Activated CD8-positive, alpha-beta memory T cell treated with anti-CD3 and anti-CD28 coated beads for 36 hours (primary cell): ENCODE results near the gene NPVF. TPM values are rescaled to one million over a fixed set of nuclear protein-coding genes. Genes with fewer than 3 reads are reported as not detected.

Source experiments
- CTCF ChIA-PET: fragments of 350-600 bp; sonication (Branson Sonifier 250); formaldehyde crosslinking; loops from one replicate; lab custom pipeline; 2021; ENCODE audit warnings: antibody characterized with exemption; lab: Charles Lee
- POLR2A ChIA-PET: fragments of 350-600 bp; sonication (Branson Sonifier 250); formaldehyde crosslinking; loops from one replicate; lab custom pipeline; 2021; ENCODE audit warnings: antibody characterized with exemption; lab: Charles Lee
- total RNA-seq, 2 experiments: library from RNA; stranded (reverse); gene quantifications; one replicate each; pipeline ENCODE4 v1.2.3, GENCODE V29; 2021

Gene NPVF
- total RNA-seq, 2 experiments from 2014 or later = not detected

- POLR2A ChIA-PET = no interaction called here
Measured at GRCh38 chr7:25238066-25238725, 9.9 kb upstream of the NPVF start.

GRCh38 chr7:25235471-25235870 lies 7.2 kb upstream of the NPVF start:
- ChIA-PET POLR2A (no interaction called here), CTCF (interaction anchor here (1.6 kb wide), 1 partner anchor 24 kb away, joined by 5 read pairs; no protein-coding TSS in a partner anchor)

More at GRCh38 chr7:25238066-25238725, 9.9 kb upstream of the NPVF start:
- CTCF ChIA-PET = no interaction called here

- POLR2A ChIA-PET = no interaction called here
- CTCF ChIA-PET = no interaction called here
Measured at GRCh38 chr7:25234336-25234735, 6.0 kb upstream of the NPVF start.

GRCh38 chr7:25223206-25223605 lies 5.1 kb downstream of the NPVF start:
- CTCF ChIA-PET = no interaction called here
- POLR2A ChIA-PET = no interaction called here

- CTCF ChIA-PET = no interaction called here
- POLR2A ChIA-PET = no interaction called here
Measured at GRCh38 chr7:25222666-25223065, 5.6 kb downstream of the NPVF start.

- CTCF ChIA-PET = no interaction called here
- POLR2A ChIA-PET = no interaction called here
Measured at GRCh38 chr7:25221009-25221408, 7.3 kb downstream of the NPVF start.

- ChIA-PET CTCF (no interaction called here), POLR2A (no interaction called here)
Measured at GRCh38 chr7:25218191-25218590, 10.1 kb downstream of the NPVF start.

- ChIA-PET POLR2A (no interaction called here), CTCF (interaction anchor here (0.6 to 1.7 kb wide), 3 partner anchors 37 to 197 kb away, joined by 3 to 4 read pairs (median 3); a partner anchor contains a TSS)
Measured at GRCh38 chr7:25216837-25217236, 11.4 kb downstream of the NPVF start.

GRCh38 chr7:25215694-25216335 lies 12.5 kb downstream of the NPVF start:
- POLR2A ChIA-PET = no interaction called here
- CTCF ChIA-PET = interaction anchor here (1.7 kb wide), 1 partner anchor 36 kb away, joined by 4 read pairs; a partner anchor contains a TSS

- CTCF ChIA-PET = no interaction called here
- POLR2A ChIA-PET = no interaction called here
Measured at GRCh38 chr7:25208525-25209221, 19.6 kb downstream of the NPVF start.

GRCh38 chr7:25207887-25208286 lies 20.4 kb downstream of the NPVF start:
- ChIA-PET POLR2A (no interaction called here), CTCF (no interaction called here)

- ChIA-PET CTCF (no interaction called here), POLR2A (no interaction called here)
Measured at GRCh38 chr7:25206765-25207164, 21.5 kb downstream of the NPVF start.

GRCh38 chr7:25196132-25196896 lies 32.0 kb downstream of the NPVF start:
- CTCF ChIA-PET = no interaction called here
- POLR2A ChIA-PET = no interaction called here

- ChIA-PET POLR2A (no interaction called here), CTCF (no interaction called here)
Measured at GRCh38 chr7:25194036-25194435, 34.2 kb downstream of the NPVF start.

- POLR2A ChIA-PET = no interaction called here
- CTCF ChIA-PET = interaction anchor here (1.5 kb wide), 1 partner anchor 12 kb away, joined by 3 read pairs; a partner anchor contains a TSS
Measured at GRCh38 chr7:25192043-25192442, 36.2 kb downstream of the NPVF start.

GRCh38 chr7:25189197-25189596 lies 39.1 kb downstream of the NPVF start:
- CTCF ChIA-PET = no interaction called here
- POLR2A ChIA-PET = no interaction called here

- POLR2A ChIA-PET = no interaction called here
- CTCF ChIA-PET = no interaction called here
Measured at GRCh38 chr7:25187932-25188331, 40.4 kb downstream of the NPVF start.

GRCh38 chr7:25186436-25186835 lies 41.9 kb downstream of the NPVF start:
- CTCF ChIA-PET = no interaction called here
- POLR2A ChIA-PET = no interaction called here

- CTCF ChIA-PET = no interaction called here
Measured at GRCh38 chr7:25181532-25181931, 46.8 kb downstream of the NPVF start.

GRCh38 chr7:25180946-25181345 lies 47.3 kb downstream of the NPVF start:
- POLR2A ChIA-PET = interaction anchor here (1.6 kb wide), 1 partner anchor 56 kb away, joined by 11 read pairs; the partner anchor contains the start of gene CYCS
- CTCF ChIA-PET = interaction anchor here (0.9 to 1.7 kb wide), 4 partner anchors 11 to 56 kb away, joined by 3 to 7 read pairs (median 4); partner anchors contain the start of gene CYCS

More at GRCh38 chr7:25181532-25181931, 46.8 kb downstream of the NPVF start:
- POLR2A ChIA-PET = no interaction called here
